ENCODE measurements around the gene MYH6.

MYH6 gene

DNA sequence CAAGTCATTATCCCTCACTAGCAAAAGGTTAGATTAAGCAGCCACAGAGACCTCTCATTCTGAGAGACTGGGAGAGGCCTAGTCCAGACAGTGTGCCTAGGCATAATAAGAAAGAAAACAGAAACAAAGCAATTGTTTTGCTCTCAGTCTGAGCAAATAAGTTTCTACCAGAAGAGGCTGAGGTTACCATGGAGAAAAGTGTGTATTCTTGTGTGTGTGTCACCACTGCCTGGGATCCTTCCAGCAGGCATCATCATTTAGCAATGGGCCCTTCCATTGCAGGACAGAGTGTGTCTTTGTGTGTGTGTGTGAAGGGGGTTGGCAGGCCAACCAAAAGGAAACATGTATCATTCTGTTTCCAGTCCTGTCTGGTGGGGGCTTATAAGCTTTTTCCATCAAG is 46.8 kb downstream of the MYH6 start:
- TF ChIP-seq, protein P1, sequence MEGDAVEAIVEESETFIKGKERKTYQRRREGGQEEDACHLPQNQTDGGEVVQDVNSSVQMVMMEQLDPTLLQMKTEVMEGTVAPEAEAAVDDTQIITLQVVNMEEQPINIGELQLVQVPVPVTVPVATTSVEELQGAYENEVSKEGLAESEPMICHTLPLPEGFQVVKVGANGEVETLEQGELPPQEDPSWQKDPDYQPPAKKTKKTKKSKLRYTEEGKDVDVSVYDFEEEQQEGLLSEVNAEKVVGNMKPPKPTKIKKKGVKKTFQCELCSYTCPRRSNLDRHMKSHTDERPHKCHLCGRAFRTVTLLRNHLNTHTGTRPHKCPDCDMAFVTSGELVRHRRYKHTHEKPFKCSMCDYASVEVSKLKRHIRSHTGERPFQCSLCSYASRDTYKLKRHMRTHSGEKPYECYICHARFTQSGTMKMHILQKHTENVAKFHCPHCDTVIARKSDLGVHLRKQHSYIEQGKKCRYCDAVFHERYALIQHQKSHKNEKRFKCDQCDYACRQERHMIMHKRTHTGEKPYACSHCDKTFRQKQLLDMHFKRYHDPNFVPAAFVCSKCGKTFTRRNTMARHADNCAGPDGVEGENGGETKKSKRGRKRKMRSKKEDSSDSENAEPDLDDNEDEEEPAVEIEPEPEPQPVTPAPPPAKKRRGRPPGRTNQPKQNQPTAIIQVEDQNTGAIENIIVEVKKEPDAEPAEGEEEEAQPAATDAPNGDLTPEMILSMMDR (IDR thresholded peaks at IDR 0.05) = no peak

DNA sequence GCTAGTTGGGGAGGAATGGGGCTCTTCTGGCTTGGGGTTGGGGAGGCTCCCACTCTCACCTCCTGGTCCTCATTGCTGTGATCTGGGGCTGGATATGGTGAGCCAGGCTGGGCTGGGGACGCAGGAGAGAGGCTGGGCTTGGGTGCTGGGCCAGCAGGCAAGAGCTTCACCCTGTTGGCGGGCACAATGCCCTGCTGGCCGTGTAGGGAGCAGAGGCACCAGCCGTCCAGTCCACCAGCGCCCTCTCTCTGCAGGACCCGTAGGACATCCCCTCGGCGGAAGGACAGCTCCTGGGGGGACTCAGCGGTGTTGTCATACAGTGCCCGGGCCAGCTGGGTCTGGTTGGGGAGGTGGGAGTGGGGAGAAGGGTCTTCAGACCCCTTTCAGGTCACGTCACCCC is 47.6 kb downstream of the MYH6 start:
- TF ChIP-seq, protein P1 (IDR thresholded peaks at IDR 0.05) = no peak

DNA sequence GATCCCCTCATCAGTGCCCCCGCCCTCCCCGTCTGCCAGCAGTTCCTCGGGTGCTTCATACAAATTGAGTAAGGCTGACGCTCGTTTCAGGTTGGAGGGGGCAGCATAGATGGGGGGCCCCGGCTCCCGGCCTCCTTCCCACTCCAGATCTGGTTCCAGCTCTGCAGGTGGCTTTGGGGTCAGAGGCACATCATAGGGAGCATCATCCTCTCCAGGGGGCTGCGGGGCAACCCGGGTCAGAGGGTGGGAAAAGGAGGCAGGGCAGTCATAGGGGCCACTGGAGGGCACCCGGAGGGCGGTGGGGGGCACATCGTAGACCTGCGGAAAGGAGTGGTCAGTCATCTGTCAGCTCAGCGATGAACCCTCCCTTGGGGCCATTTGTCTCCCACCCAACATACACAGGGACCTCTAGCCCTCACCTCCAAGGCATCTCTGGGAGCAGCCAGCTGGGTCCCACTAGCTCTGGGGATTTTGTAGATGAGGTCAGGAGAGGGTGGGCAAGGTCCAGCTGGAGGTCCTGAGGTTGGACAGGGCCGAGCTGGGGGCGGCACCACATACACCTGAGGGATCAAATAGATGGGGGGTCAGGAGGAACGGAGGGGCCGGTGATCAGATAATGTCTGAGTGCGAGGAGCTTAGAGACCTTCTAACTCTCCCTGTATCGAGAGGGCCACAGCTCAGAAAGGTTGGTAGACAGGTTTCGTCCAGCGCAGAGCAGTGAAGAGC is 48.2 kb downstream of the MYH6 start:
- TF ChIP-seq, protein P1 (IDR thresholded peaks at IDR 0.05) = no peak

DNA sequence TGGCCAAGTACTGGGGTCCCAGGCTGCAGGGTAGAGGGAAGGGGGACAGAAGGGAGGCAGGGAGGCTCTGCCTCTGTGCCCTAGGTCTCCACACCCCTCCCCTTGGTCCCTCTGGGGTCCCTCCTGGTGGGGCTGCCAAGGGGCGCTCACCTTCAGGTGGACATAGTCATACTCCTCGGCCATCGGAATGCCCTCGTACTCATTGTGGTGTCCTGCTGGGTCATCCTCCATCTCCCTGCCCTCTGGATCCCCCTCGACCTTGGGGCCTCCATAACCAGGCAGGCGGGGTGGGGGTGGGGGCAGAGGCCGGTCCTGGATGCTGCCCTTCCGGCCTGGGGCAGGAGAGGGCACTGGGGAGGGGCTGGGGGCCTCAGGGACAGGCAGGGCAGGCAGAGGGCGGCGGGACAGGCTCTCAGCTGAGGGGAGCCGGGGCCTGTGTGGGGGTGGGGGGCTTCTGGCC is 48.9 kb downstream of the MYH6 start:
- TF ChIP-seq, protein P1 (IDR thresholded peaks at IDR 0.05) = no peak

DNA sequence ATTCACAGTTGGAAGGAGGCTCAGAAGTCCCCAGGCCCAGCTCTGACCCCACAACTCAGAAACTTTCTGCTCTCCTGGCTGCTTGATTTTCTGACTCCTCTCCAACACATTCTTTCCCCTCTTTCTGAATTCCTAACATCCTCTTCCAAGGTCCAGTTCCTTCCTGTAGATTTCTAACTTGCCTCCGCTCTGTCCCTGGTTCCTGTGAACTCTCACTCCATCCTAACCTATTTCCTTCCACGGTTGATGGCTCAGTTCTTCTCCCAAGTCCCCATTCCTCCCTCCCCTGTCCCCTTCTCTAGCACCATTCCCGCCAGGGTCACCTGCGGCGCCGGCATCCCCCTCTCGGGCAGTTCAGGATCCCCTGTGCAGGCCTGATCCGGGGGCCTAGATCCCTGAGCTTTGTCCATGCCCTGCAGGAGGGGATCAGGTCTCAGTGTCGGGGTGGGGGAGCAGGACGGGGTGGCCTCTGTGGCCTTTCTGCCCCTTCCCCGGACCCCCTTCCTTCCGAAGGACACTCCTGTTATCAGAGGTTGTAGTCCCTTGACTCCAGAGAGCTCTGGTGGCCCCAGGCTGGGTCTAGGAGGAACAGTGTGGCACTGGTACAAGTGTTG is 49.4 kb downstream of the MYH6 start:
- TF ChIP-seq, protein P1 (IDR thresholded peaks at IDR 0.05) = no peak

DNA sequence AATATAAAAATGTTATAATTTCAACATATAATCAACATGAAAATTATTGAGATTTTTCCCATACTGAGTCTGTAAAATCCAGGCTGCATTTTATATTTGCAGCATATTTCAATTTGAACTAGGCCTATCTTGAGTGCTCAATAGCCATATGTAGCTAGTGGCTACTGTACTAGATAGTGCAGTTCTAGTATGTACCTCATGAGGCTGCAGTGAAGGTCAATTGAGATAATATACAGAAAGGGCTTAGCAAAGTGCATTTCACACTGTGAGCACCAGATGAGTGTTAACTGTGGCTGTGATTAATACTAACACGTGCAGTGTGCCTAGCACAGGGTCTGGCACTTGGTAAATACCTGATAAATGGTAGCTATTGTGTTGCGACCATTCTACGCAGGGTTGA is 50.0 kb downstream of the MYH6 start:
- TF ChIP-seq, protein P1 (IDR thresholded peaks at IDR 0.05) = no peak

DNA sequence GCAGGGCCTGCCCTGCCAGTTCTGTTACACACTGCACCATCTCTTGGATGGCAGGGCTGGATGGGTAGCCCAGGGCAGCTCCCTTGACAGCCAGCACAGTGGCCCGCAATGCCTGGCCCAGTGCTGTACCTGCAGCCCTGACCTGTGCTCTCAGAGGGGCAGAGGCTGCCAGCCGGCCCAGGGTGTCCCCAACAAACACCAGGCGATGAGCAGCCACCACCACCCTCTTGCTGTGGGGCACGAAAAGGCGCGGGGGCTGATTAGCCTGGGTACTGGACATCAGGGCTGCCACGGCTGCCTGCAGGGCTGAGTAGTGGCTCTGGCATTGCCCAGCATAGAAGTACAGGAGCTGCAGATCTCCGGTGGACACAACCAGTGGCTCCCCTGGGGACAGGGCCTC is 50.8 kb downstream of the MYH6 start:
- TF ChIP-seq, protein P1 (IDR thresholded peaks at IDR 0.05) = no peak

Measured in LNCAP (cell line).